ENCODE measurements around the gene E2F4. TPM values are rescaled to one million over a fixed set of nuclear protein-coding genes. Genes with fewer than 3 reads are reported as not detected.

The E2F4 gene
- total and polyA plus RNA-seq, 7 donors: 40.0 to 85.9 (median 69.8) TPM

- H3K4me3 ChIP-seq: peak overlapping the region in 2 of 4 donors; percentile 72 to 77
- H3K27ac ChIP-seq: peak overlapping the region; percentile 81 to 96 (median 90)
- H3K4me1 ChIP-seq: peaks cover 0 to 27% (median 22%) of the 10 kb centered on the region in 4 donors
- H3K36me3 ChIP-seq: peaks cover 17 to 46% (median 23%) of the 10 kb centered on the region in 4 donors
- peaks cover 0 to 18% (median 17%) of the 10 kb centered on the region in 3 donors for H3K27me3 ChIP-seq
- intact Hi-C loops (cut with DNase I): loop anchor here (10.0 kb wide), 1 partner anchor 255 kb away; no protein-coding TSS in a partner anchor
- no peaks in the 10 kb centered on the region for H3K9me3 ChIP-seq
- DNase-seq: no peak
- 69 to 74% methylated on average over 77 of the region's 77 CpGs for WGBS, 2 donors
- no peak for TF ChIP-seq EP300 (IDR thresholded peaks at IDR 0.05)
- peak in 1 of 4 donors; percentile 10 for TF ChIP-seq POLR2AphosphoS5 (IDR thresholded peaks at IDR 0.05)
Measured at GRCh38 chr16:67149276-67150046, 42.5 kb upstream of the E2F4 start.

GRCh38 chr16:67150047-67150832 is 41.7 kb upstream of the E2F4 start:
- 5% methylated on average over 94 of the region's 94 CpGs for WGBS, 2 donors
- Histone ChIP-seq H3K27ac (peak overlapping the region; percentile 81 to 96 (median 90)), H3K36me3 (peaks cover 10 to 38% (median 15%) of the 10 kb centered on the region in 4 donors), H3K4me3 (peak overlapping the region; percentile 52 to 77 (median 64)), H3K4me1 (peaks cover 0 to 35% (median 30%) of the 10 kb centered on the region in 4 donors), H3K27me3 (peaks cover 0 to 23% (median 23%) of the 10 kb centered on the region in 3 donors), H3K9me3 (no peaks in the 10 kb centered on the region)
- peak; percentile 78 for DNase-seq
- no peak for TF ChIP-seq EP300 (IDR thresholded peaks at IDR 0.05)
- intact Hi-C loops (cut with DNase I): loop anchor here (10.0 kb wide), 1 partner anchor 255 kb away; no protein-coding TSS in a partner anchor

- Histone ChIP-seq H3K27me3 (peaks cover 0 to 29% (median 23%) of the 10 kb centered on the region in 3 donors), H3K4me3 (peak within 1 kb of the TSS; percentile 52 to 77 (median 64)), H3K27ac (peak within 1 kb of the TSS; percentile 81 to 96 (median 90)), H3K4me1 (peaks cover 0 to 41% (median 35%) of the 10 kb centered on the region in 4 donors), H3K36me3 (peaks cover 5 to 31% (median 9%) of the 10 kb centered on the region in 4 donors), H3K9me3 (no peaks in the 10 kb centered on the region)
- TF ChIP-seq POLR2AphosphoS5 (IDR thresholded peaks at IDR 0.05): peak in 3 of 4 donors; percentile 12 to 46 (median 42)
- no peak for TF ChIP-seq EP300 (IDR thresholded peaks at IDR 0.05)
- TF ChIP-seq POLR2A (IDR thresholded peaks at IDR 0.05): no peak
- TF ChIP-seq CTCF (IDR thresholded peaks at IDR 0.05): no peak
- WGBS, 2 donors: 1 to 3% methylated on average over 34 of the region's 34 CpGs
- peak; percentile 91 for DNase-seq
- intact Hi-C loops (cut with DNase I): loop anchor here (10.0 kb wide), 1 partner anchor 256 kb away; no protein-coding TSS in a partner anchor
Measured at GRCh38 chr16:67150833-67151396, 41.0 kb upstream of the E2F4 start, which contains the start of gene B3GNT9. B3GNT9 (minus strand) TSS chr16:67150998; CDS start chr16:67150485, 513 bp downstream.

- WGBS, 2 donors: 43 to 62% methylated on average over 8 of the region's 8 CpGs
- Histone ChIP-seq H3K4me1 (peaks cover 0 to 42% (median 35%) of the 10 kb centered on the region in 4 donors), H3K27me3 (peaks cover 0 to 29% (median 23%) of the 10 kb centered on the region in 3 donors), H3K9me3 (no peaks in the 10 kb centered on the region), H3K36me3 (peaks cover 0 to 25% (median 7%) of the 10 kb centered on the region in 4 donors), H3K27ac (peak overlapping the region; percentile 81 to 96 (median 90)), H3K4me3 (peak overlapping the region in 3 of 4 donors; percentile 55 to 77 (median 72))
- TF ChIP-seq POLR2AphosphoS5 (IDR thresholded peaks at IDR 0.05) (no peak), POLR2A (IDR thresholded peaks at IDR 0.05) (no peak), CTCF (IDR thresholded peaks at IDR 0.05) (no peak), EP300 (IDR thresholded peaks at IDR 0.05) (no peak)
- intact Hi-C loops (cut with DNase I): loop anchor here (10.0 kb wide), 1 partner anchor 257 kb away; no protein-coding TSS in a partner anchor
- no peak for DNase-seq
Measured at GRCh38 chr16:67151431-67152097, 40.4 kb upstream of the E2F4 start.
